ENCODE results near the gene CTSZ. TPM values are rescaled to one million over a fixed set of nuclear protein-coding genes. Genes with fewer than 3 reads are reported as not detected.

CTSZ gene
- total RNA-seq, 2 experiments from 2014 or later = 17.3 to 17.9 TPM

- no peaks in the 10 kb centered on the region for H3K27me3 Mint-ChIP-seq (ENCODE audit: low read depth)
- H3K4me3 Mint-ChIP-seq = no peak overlapping the region
- peaks cover 18% of the 10 kb centered on the region for H3K36me3 Mint-ChIP-seq (ENCODE audit: low read depth)
These were observed 6.7 kb downstream of the CTSZ start for GRCh38 chr20:59000326-59000725.

GRCh38 chr20:58998656-58999055, 8.4 kb downstream of the CTSZ start:
- intact Hi-C loops (cut with micrococcal nuclease) = no loop called here
- peaks cover 29% of the 10 kb centered on the region for H3K36me3 Mint-ChIP-seq (ENCODE audit: low read depth)
- CTCF ChIA-PET = no interaction called here

More at GRCh38 chr20:59000326-59000725, 6.7 kb downstream of the CTSZ start:
- intact Hi-C loops (cut with micrococcal nuclease) = no loop called here
- no peaks in the 10 kb centered on the region for H3K9me3 Mint-ChIP-seq
- H3K27ac Mint-ChIP-seq = no peak overlapping the region
- CTCF ChIA-PET = interaction anchor here (0.6 kb wide), 1 partner anchor 28 kb away, joined by 4 read pairs; no protein-coding TSS in a partner anchor
- peaks cover 18% of the 10 kb centered on the region for H3K4me1 Mint-ChIP-seq (ENCODE audit: low read depth)
- DNase-seq = no peak

GRCh38 chr20:58997141-58997770, 9.8 kb downstream of the CTSZ start:
- no peak for DNase-seq
- Mint-ChIP-seq H3K4me1 (ENCODE audit: low read depth) (peaks cover 3% of the 10 kb centered on the region), H3K36me3 (ENCODE audit: low read depth) (peaks cover 36% of the 10 kb centered on the region), H3K9me3 (no peaks in the 10 kb centered on the region), H3K27me3 (ENCODE audit: low read depth) (no peaks in the 10 kb centered on the region), H3K27ac (no peak overlapping the region), H3K4me3 (no peak overlapping the region)
- intact Hi-C loops (cut with micrococcal nuclease) = no loop called here
- CTCF ChIA-PET = no interaction called here

More at GRCh38 chr20:58998656-58999055, 8.4 kb downstream of the CTSZ start:
- no peaks in the 10 kb centered on the region for H3K27me3 Mint-ChIP-seq (ENCODE audit: low read depth)
- DNase-seq = no peak
- H3K4me3 Mint-ChIP-seq = no peak overlapping the region
- H3K27ac Mint-ChIP-seq = no peak overlapping the region
- peaks cover 3% of the 10 kb centered on the region for H3K4me1 Mint-ChIP-seq (ENCODE audit: low read depth)
- H3K9me3 Mint-ChIP-seq = no peaks in the 10 kb centered on the region

DNA sequence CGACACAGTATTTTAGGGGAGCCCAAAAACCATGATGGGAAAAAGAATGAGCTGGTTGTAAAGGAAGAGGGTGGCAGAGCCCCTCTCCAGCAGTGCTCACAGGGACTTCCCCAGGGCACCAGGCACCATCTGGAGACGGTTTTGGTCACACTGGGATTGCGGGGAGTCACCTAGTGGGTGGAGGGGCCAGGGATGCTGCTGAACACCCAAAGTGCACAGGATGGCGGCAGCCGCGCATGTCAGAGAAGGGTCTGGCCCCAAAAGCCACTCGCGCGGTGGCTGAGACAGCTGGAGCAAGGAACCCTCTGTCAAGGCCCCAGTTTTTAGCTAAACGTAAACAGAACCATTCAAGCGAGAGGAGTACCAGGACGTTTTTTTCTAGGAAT, 10.8 kb downstream of the CTSZ start:
- H3K36me3 Mint-ChIP-seq (ENCODE audit: low read depth) = peaks cover 40% of the 10 kb centered on the region
- no peaks in the 10 kb centered on the region for H3K9me3 Mint-ChIP-seq
- DNase-seq = no peak
- no peak overlapping the region for H3K27ac Mint-ChIP-seq
- H3K4me3 Mint-ChIP-seq = no peak overlapping the region
- intact Hi-C loops (cut with micrococcal nuclease) = no loop called here
- no peaks in the 10 kb centered on the region for H3K27me3 Mint-ChIP-seq (ENCODE audit: low read depth)
- H3K4me1 Mint-ChIP-seq (ENCODE audit: low read depth) = peaks cover 3% of the 10 kb centered on the region
- CTCF ChIA-PET = no interaction called here

- Mint-ChIP-seq H3K27ac (peak overlapping the region; percentile 37), H3K36me3 (ENCODE audit: low read depth) (peaks cover 43% of the 10 kb centered on the region), H3K9me3 (no peaks in the 10 kb centered on the region), H3K27me3 (ENCODE audit: low read depth) (no peaks in the 10 kb centered on the region), H3K4me3 (no peak overlapping the region), H3K4me1 (ENCODE audit: low read depth) (peaks cover 3% of the 10 kb centered on the region)
- intact Hi-C loops (cut with micrococcal nuclease) = no loop called here
- no peak for DNase-seq
- CTCF ChIA-PET = no interaction called here
These were observed 11.4 kb downstream of the CTSZ start for GRCh38 chr20:58995461-58996225.

GRCh38 chr20:58994390-58995159, 12.5 kb downstream of the CTSZ start:
- no peaks in the 10 kb centered on the region for H3K27me3 Mint-ChIP-seq (ENCODE audit: low read depth)
- intact Hi-C loops (cut with micrococcal nuclease) = no loop called here
- no peak overlapping the region for H3K4me3 Mint-ChIP-seq
- H3K9me3 Mint-ChIP-seq = no peaks in the 10 kb centered on the region
- H3K4me1 Mint-ChIP-seq (ENCODE audit: low read depth) = peaks cover 3% of the 10 kb centered on the region
- DNase-seq = no peak
- no peak overlapping the region for H3K27ac Mint-ChIP-seq
- H3K36me3 Mint-ChIP-seq (ENCODE audit: low read depth) = peaks cover 47% of the 10 kb centered on the region
- CTCF ChIA-PET = interaction anchor here (1.4 kb wide), 1 partner anchor 12 kb away, joined by 5 read pairs; no protein-coding TSS in a partner anchor

DNA sequence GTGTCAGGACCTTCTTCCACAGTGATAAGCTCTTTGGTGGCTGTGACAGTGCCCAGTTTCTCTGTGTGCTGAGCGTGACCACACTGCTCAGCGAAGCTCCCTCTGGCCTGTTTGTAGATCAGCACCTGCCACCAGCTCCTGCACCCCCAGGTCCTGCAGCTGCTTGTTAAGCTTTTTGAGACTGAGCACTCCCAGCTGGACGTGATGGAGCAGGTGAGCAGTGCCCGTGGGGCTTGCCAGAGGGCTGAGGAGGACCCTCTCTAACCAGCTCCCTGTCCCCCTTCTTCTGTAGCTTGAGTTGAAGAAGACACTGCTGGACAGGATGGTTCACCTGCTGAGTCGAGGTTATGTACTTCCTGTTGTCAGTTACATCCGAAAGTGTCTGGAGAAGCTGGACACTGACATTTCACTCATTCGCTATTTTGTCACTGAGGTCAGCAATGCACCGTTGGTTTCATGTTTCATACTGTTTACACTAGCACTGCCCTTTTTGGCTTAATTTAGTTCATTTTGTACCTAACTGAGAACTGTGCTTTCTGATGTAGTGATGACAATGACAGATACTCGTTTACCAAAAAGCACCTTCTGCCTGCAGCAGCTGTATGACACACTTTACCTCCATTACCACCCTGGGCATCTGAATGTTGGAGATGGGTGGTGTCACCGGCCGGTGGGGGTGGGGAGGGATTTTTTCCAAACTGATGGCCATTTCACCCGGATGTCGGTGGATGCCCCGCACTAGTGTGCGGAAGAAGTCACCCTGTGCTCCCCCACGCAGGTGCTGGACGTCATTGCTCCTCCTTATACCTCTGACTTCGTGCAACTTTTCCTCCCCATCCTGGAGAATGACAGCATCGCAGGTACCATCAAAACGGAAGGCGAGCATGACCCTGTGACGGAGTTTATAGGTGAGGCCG, 13.5 kb downstream of the CTSZ start:
- CTCF ChIA-PET = interaction anchor here (0.9 to 1.4 kb wide), 4 partner anchors 11 to 230 kb away, joined by 3 to 5 read pairs (median 4); no protein-coding TSS in a partner anchor
- no peak for DNase-seq
- intact Hi-C loops (cut with micrococcal nuclease) = no loop called here
- Mint-ChIP-seq H3K27ac (peak overlapping the region; percentile 56), H3K36me3 (ENCODE audit: low read depth) (peaks cover 51% of the 10 kb centered on the region), H3K9me3 (no peaks in the 10 kb centered on the region), H3K4me3 (no peak overlapping the region), H3K27me3 (ENCODE audit: low read depth) (no peaks in the 10 kb centered on the region), H3K4me1 (ENCODE audit: low read depth) (peaks cover 3% of the 10 kb centered on the region)

- H3K27me3 Mint-ChIP-seq (ENCODE audit: low read depth) = no peaks in the 10 kb centered on the region
- peaks cover 51% of the 10 kb centered on the region for H3K36me3 Mint-ChIP-seq (ENCODE audit: low read depth)
- intact Hi-C loops (cut with micrococcal nuclease) = no loop called here
- no peak for DNase-seq
- H3K9me3 Mint-ChIP-seq = no peaks in the 10 kb centered on the region
- CTCF ChIA-PET = interaction anchor here (0.9 to 1.1 kb wide), 3 partner anchors 123 to 231 kb away, joined by 3 to 5 read pairs (median 3); no protein-coding TSS in a partner anchor
- H3K4me1 Mint-ChIP-seq (ENCODE audit: low read depth) = peaks cover 3% of the 10 kb centered on the region
- no peak overlapping the region for H3K27ac Mint-ChIP-seq
- H3K4me3 Mint-ChIP-seq = no peak overlapping the region
These were observed 14.1 kb downstream of the CTSZ start for GRCh38 chr20:58992911-58993310.

- H3K9me3 Mint-ChIP-seq = no peaks in the 10 kb centered on the region
- CTCF ChIA-PET = no interaction called here
- peaks cover 9% of the 10 kb centered on the region for H3K4me1 Mint-ChIP-seq (ENCODE audit: low read depth)
- H3K27ac Mint-ChIP-seq = no peak overlapping the region
- intact Hi-C loops (cut with micrococcal nuclease) = no loop called here
- peaks cover 55% of the 10 kb centered on the region for H3K36me3 Mint-ChIP-seq (ENCODE audit: low read depth)
- no peaks in the 10 kb centered on the region for H3K27me3 Mint-ChIP-seq (ENCODE audit: low read depth)
- no peak overlapping the region for H3K4me3 Mint-ChIP-seq
- DNase-seq = no peak
These were observed 15.3 kb downstream of the CTSZ start for GRCh38 chr20:58991715-58992114.

- CTCF ChIA-PET = interaction anchor here (0.7 kb wide), 1 partner anchor 76 kb away, joined by 3 read pairs; no protein-coding TSS in a partner anchor
- Mint-ChIP-seq H3K4me1 (ENCODE audit: low read depth) (peaks cover 17% of the 10 kb centered on the region), H3K27ac (no peak overlapping the region), H3K4me3 (no peak overlapping the region), H3K27me3 (ENCODE audit: low read depth) (no peaks in the 10 kb centered on the region), H3K36me3 (ENCODE audit: low read depth) (peaks cover 55% of the 10 kb centered on the region), H3K9me3 (no peaks in the 10 kb centered on the region)
- intact Hi-C loops (cut with micrococcal nuclease) = no loop called here
- DNase-seq = no peak
These were observed 16.2 kb downstream of the CTSZ start for GRCh38 chr20:58990651-58991445.

DNA sequence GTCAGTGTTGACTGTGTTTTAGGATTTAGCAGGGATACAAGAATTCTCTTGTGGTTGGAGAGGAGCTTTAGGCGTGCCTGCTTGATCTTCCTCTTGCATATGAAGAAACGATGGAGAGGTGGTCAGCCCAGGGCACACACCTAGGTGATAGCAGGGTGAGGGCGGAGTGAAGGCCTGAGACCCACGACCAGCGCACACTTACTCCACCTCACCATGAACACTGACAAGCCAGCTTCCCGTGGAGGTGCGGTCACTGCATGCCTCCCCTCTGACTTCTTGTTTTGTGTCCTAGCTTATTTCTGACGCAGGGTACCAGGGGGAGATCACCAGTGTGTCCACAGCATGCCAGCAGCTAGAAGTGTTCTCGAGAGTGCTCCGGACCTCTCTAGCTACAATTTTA, 17.9 kb downstream of the CTSZ start:
- no peak for DNase-seq
- no peak overlapping the region for H3K4me3 Mint-ChIP-seq
- H3K27me3 Mint-ChIP-seq (ENCODE audit: low read depth) = no peaks in the 10 kb centered on the region
- no peaks in the 10 kb centered on the region for H3K9me3 Mint-ChIP-seq
- intact Hi-C loops (cut with micrococcal nuclease) = no loop called here
- CTCF ChIA-PET = no interaction called here
- H3K27ac Mint-ChIP-seq = peak overlapping the region; percentile 26
- peaks cover 46% of the 10 kb centered on the region for H3K36me3 Mint-ChIP-seq (ENCODE audit: low read depth)
- peaks cover 25% of the 10 kb centered on the region for H3K4me1 Mint-ChIP-seq (ENCODE audit: low read depth)
